ENCODE data around the gene MEAF6. TPM values are rescaled to one million over a fixed set of nuclear protein-coding genes. Genes with fewer than 3 reads are reported as not detected.

Gene MEAF6
- total and polyA plus RNA-seq, 2 of the 4 experiments (the other 2 are of a cell fraction): 36.2 to 40.7 TPM

DNA sequence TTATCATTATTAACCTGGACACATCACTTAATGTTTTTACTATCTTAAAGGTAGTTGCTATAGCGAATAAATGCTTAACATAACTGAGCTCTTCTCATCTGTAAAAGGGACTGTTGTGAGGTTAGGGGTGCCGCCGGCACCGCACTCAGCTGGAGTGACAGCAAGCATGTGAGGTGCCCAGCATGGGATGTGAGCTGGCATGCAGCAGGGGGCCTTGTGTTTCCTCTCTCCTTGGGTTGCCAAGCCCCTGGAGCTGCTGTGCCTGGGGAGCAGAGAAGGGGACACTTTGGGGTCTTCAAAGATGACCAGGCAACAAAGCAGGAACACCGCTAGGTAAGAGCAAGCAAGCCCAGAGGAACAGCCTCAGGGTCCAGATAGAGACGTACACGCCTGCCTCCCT, 42.3 kb downstream of the MEAF6 start (continued):
- TF ChIP-seq, protein P1, sequence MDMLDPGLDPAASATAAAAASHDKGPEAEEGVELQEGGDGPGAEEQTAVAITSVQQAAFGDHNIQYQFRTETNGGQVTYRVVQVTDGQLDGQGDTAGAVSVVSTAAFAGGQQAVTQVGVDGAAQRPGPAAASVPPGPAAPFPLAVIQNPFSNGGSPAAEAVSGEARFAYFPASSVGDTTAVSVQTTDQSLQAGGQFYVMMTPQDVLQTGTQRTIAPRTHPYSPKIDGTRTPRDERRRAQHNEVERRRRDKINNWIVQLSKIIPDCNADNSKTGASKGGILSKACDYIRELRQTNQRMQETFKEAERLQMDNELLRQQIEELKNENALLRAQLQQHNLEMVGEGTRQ (IDR thresholded peaks at IDR 0.05; ENCODE audit: low read depth, low read length): no peak
- TF ChIP-seq FOS (IDR thresholded peaks at IDR 0.05; ENCODE audit: low read depth, low read length): no peak
- no peak for TF ChIP-seq MAFK (IDR thresholded peaks at IDR 0.05; ENCODE audit: low read depth, low read length)
